ENCODE results near the gene G2E3. TPM values are rescaled to one million over a fixed set of nuclear protein-coding genes. Genes with fewer than 3 reads are reported as not detected.
A peak's percentile ranks its signal among the peaks of the same experiment; 100 is the strongest.

G2E3 gene
- total and polyA plus RNA-seq, 2 of the 13 experiments (the other 11 are each of a cell fraction or from before 2014, with no cell fraction given): 22.8 to 63.0 TPM

- TF ChIP-seq ZNF547 (CRISPR knock-in tag; IDR thresholded peaks at IDR 0.05) (peak; percentile 39; the same call in 1 of the 2 replicates), ZNF281 (CRISPR knock-in tag; IDR thresholded peaks at IDR 0.05; ENCODE audit: borderline replicate concordance) (peak; percentile 81; the same call in 1 of the 2 replicates), NFATC3 (CRISPR knock-in tag; IDR thresholded peaks at IDR 0.05) (0 out of 2 replicates have a peak, but pooled peaks have one; percentile 40), TRIM24 (CRISPR knock-in tag; IDR thresholded peaks at IDR 0.05) (no peak), TAF1 (CRISPR knock-in tag; IDR thresholded peaks at IDR 0.05) (no peak), RAD21 (CRISPR knock-in tag; IDR thresholded peaks at IDR 0.05) (peak; percentile 61), KLF9 (CRISPR knock-in tag; IDR thresholded peaks at IDR 0.05; ENCODE audit: low read depth) (no peak), ZNF644 (CRISPR knock-in tag; IDR thresholded peaks at IDR 0.05; ENCODE audit: low read depth) (peak; percentile 64; the same call in 1 of the 2 replicates), ZMYM4 (CRISPR knock-in tag; IDR thresholded peaks at IDR 0.05) (peak; percentile 78), ZNF136 (CRISPR knock-in tag; IDR thresholded peaks at IDR 0.05; ENCODE audit: low read depth) (0 out of 2 replicates have a peak, but pooled peaks have one; percentile 34), ZNF720 (CRISPR knock-in tag; IDR thresholded peaks at IDR 0.05) (no peak), ZNF776 (CRISPR knock-in tag; IDR thresholded peaks at IDR 0.05) (0 out of 2 replicates have a peak, but pooled peaks have one; percentile 32), ZNF709 (CRISPR knock-in tag; IDR thresholded peaks at IDR 0.05) (peak; percentile 39; the same call in 1 of the 2 replicates), SOX6 (IDR thresholded peaks at IDR 0.05) (no peak), SOX6 (CRISPR knock-in tag; IDR thresholded peaks at IDR 0.05) (peak; percentile 22; the same call in 1 of the 2 replicates), TARDBP (CRISPR knock-in tag; IDR thresholded peaks at IDR 0.05) (no peak), ONECUT2 (CRISPR knock-in tag; IDR thresholded peaks at IDR 0.05) (peak; percentile 90), U2AF2 (IDR thresholded peaks at IDR 0.05; ENCODE audit: low read depth, low read length) (no peak)
- TF ChIP-seq, protein P1, sequence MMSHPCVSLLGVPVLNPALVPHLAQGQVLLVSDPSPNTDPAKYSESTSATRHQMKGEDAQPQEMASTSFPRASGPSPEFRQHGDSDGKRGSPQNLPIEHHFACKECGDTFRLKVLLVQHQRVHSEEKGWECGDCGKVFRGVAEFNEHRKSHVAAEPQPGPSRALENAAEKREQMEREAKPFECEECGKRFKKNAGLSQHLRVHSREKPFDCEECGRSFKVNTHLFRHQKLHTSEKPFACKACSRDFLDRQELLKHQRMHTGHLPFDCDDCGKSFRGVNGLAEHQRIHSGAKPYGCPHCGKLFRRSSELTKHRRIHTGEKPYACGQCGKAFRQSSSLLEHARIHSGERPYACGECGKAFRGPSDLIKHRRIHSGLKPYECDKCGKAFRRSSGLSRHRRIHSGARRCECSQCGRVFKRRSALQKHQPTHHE (CRISPR knock-in tag; IDR thresholded peaks at IDR 0.05; ENCODE audit: borderline replicate concordance): no peak
- TF ChIP-seq, protein P2, sequence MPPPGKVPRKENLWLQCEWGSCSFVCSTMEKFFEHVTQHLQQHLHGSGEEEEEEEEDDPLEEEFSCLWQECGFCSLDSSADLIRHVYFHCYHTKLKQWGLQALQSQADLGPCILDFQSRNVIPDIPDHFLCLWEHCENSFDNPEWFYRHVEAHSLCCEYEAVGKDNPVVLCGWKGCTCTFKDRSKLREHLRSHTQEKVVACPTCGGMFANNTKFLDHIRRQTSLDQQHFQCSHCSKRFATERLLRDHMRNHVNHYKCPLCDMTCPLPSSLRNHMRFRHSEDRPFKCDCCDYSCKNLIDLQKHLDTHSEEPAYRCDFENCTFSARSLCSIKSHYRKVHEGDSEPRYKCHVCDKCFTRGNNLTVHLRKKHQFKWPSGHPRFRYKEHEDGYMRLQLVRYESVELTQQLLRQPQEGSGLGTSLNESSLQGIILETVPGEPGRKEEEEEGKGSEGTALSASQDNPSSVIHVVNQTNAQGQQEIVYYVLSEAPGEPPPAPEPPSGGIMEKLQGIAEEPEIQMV (CRISPR knock-in tag; IDR thresholded peaks at IDR 0.05; ENCODE audit: low read depth): 0 out of 2 replicates have a peak, but pooled peaks have one; percentile 66
- TF ChIP-seq, protein P3, sequence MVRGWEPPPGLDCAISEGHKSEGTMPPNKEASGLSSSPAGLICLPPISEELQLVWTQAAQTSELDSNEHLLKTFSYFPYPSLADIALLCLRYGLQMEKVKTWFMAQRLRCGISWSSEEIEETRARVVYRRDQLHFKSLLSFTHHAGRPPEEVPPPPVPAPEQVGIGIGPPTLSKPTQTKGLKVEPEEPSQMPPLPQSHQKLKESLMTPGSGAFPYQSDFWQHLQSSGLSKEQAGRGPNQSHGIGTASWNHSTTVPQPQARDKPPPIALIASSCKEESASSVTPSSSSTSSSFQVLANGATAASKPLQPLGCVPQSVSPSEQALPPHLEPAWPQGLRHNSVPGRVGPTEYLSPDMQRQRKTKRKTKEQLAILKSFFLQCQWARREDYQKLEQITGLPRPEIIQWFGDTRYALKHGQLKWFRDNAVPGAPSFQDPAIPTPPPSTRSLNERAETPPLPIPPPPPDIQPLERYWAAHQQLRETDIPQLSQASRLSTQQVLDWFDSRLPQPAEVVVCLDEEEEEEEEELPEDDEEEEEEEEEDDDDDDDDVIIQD (CRISPR knock-in tag; IDR thresholded peaks at IDR 0.05; ENCODE audit: low read depth): 0 out of 2 replicates have a peak, but pooled peaks have one; percentile 44
- TF ChIP-seq, protein P4, sequence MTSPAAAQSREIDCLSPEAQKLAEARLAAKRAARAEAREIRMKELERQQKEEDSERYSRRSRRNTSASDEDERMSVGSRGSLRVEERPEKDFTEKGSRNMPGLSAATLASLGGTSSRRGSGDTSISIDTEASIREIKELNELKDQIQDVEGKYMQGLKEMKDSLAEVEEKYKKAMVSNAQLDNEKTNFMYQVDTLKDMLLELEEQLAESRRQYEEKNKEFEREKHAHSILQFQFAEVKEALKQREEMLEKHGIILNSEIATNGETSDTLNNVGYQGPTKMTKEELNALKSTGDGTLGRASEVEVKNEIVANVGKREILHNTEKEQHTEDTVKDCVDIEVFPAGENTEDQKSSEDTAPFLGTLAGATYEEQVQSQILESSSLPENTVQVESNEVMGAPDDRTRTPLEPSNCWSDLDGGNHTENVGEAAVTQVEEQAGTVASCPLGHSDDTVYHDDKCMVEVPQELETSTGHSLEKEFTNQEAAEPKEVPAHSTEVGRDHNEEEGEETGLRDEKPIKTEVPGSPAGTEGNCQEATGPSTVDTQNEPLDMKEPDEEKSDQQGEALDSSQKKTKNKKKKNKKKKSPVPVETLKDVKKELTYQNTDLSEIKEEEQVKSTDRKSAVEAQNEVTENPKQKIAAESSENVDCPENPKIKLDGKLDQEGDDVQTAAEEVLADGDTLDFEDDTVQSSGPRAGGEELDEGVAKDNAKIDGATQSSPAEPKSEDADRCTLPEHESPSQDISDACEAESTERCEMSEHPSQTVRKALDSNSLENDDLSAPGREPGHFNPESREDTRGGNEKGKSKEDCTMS (CRISPR knock-in tag; conservative IDR thresholded peaks at IDR 0.05): 0 out of 2 replicates have a peak, but pooled peaks have one; percentile 10
These were observed 97.3 kb downstream of the G2E3 start (continued) for GRCh38 chr14:30656190-30656632.
